ENCODE data around the gene LRRC63. TPM values are rescaled to one million over a fixed set of nuclear protein-coding genes. Genes with fewer than 3 reads are reported as not detected.

The LRRC63 gene
- total and polyA plus RNA-seq, 2 of the 4 experiments (the other 2 are of a cell fraction), result not detected

DNA sequence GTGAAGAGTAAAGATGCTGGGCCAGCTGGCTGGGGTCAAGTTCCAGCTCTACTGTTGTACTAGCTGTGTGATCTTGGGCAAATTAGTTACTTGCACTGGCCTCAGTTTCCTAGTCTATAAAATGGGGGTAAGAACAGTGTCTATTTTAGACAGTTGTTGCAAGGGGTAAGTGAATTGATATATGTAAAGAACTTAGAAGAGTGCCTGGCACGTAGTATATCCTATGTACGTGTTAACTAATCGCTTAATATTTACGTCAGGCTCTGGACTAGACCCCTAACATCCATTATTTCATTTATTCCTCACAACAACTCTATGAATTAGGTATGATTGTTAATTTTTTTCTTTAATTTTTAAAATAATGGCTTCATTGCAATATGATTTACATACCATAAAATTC lies 26.1 kb upstream of the LRRC63 start:
- Histone ChIP-seq H2AK5ac (ENCODE audit: low read depth, low read length) (no peak overlapping the region), H3K27me3 (ENCODE audit: control insufficient read depth, insufficient read depth, low read length) (peaks cover 2% of the 10 kb centered on the region; the same call in 1 of the 2 replicates), H3K4me2 (ENCODE audit: low read depth, low read length) (no peak overlapping the region), H4K20me1 (ENCODE audit: insufficient read depth, low read length) (no peaks in the 10 kb centered on the region), H3K27ac (ENCODE audit: insufficient read depth, low read length) (no peak overlapping the region), H3K18ac (ENCODE audit: low read depth, low read length) (no peak overlapping the region), H3K9ac (ENCODE audit: low read depth, low read length) (no peak overlapping the region), H4K5ac (ENCODE audit: low read depth, low read length) (no peak overlapping the region), H2AFZ (replicated peaks; ENCODE audit: low read length, poor library complexity) (no peak overlapping the region), H3K4ac (ENCODE audit: low read depth, low read length) (no peak overlapping the region), H2BK15ac (ENCODE audit: low read depth, low read length) (no peak overlapping the region), H3K36me3 (ENCODE audit: control insufficient read depth, insufficient read depth, low read length) (no peaks in the 10 kb centered on the region), H3K9me1 (ENCODE audit: insufficient read depth, low read length) (no peaks in the 10 kb centered on the region), H3K56ac (ENCODE audit: extremely low read depth, insufficient read depth, low read length) (no peak overlapping the region), H4K8ac (ENCODE audit: low read depth in 2 of 2, low read length in 2 of 2) (no peak overlapping the region), H2BK120ac (ENCODE audit: low read depth, low read length) (no peak overlapping the region), H3K14ac (replicated peaks; ENCODE audit: low read depth, low read length) (no peak overlapping the region), H3K4me3 (ENCODE audit: insufficient read depth, low read depth, low read length) (no peak overlapping the region), H3K4me1 (ENCODE audit: control insufficient read depth, insufficient read depth, low read length) (no peaks in the 10 kb centered on the region), H3K23ac (ENCODE audit: low read depth, low read length) (no peak overlapping the region), H2AK9ac (replicated peaks; ENCODE audit: low read depth, low read length, poor library complexity) (no peak overlapping the region), H3K9me3 (ENCODE audit: control insufficient read depth, insufficient read depth, low read length) (no peaks in the 10 kb centered on the region), H2BK5ac (ENCODE audit: low read depth, low read length, poor library complexity, severe bottlenecking) (no peak overlapping the region), H3K79me1 (ENCODE audit: low read depth in 1 of 2, low read length in 2 of 2) (no peaks in the 10 kb centered on the region), H2BK20ac (ENCODE audit: low read depth, low read length) (no peak overlapping the region), H4K91ac (ENCODE audit: insufficient read depth, low read depth, low read length) (no peak overlapping the region)
- WGBS, 2 experiments (ENCODE audit: extremely low coverage in 2 of 2, insufficient read length in 1 of 2), result no CpG with 5 or more reads among the region's 4 CpGs
- no peak for ATAC-seq (ENCODE audit: low read depth)
- POLR2A ChIA-PET (ENCODE audit: unreplicated experiment), result no interaction called here
- TF ChIP-seq RFX5 (IDR thresholded peaks at IDR 0.05; ENCODE audit: low read depth, low read length), result no peak
- TF ChIP-seq, protein P1, sequence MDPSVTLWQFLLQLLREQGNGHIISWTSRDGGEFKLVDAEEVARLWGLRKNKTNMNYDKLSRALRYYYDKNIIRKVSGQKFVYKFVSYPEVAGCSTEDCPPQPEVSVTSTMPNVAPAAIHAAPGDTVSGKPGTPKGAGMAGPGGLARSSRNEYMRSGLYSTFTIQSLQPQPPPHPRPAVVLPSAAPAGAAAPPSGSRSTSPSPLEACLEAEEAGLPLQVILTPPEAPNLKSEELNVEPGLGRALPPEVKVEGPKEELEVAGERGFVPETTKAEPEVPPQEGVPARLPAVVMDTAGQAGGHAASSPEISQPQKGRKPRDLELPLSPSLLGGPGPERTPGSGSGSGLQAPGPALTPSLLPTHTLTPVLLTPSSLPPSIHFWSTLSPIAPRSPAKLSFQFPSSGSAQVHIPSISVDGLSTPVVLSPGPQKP (IDR thresholded peaks at IDR 0.05; ENCODE audit: borderline replicate concordance, low read depth, low read length), result no peak
- no peak for TF ChIP-seq SMC3 (IDR thresholded peaks at IDR 0.05; ENCODE audit: low read depth, low read length)
- TF ChIP-seq RAD21 (IDR thresholded peaks at IDR 0.05; ENCODE audit: low read length), result no peak
- TF ChIP-seq MAFK (IDR thresholded peaks at IDR 0.05; ENCODE audit: low read depth, low read length), result no peak
- BruUV-seq (replicated peaks), result no TSS peak
- dilution Hi-C loops (cut with HindIII; ENCODE audit: low sequenced_read_pairs, unreplicated experiment) (no loop called here), intact Hi-C loops (cut with micrococcal nuclease) (no loop called here), in situ Hi-C loops (cut with MboI; ENCODE audit: low sequenced_read_pairs) (no loop called here)
- DNase-seq, result no peak
- CTCF ChIA-PET, result no interaction called here
